GM12864 (cell line): ENCODE measurements around the gene TMEM88.

Experiments used
- DNase-seq: peaks from one replicate; pipeline ENCODE4 v3.0.0-alpha.2; 2011; ENCODE audit warnings: low read depth
- H3K4me3 ChIP-seq: 2 replicates; pipeline ENCODE4 v1.5.1; 2011; ENCODE audit warnings: mild to moderate bottlenecking, low read depth, low read length, control low read depth
- TF ChIP-seq, protein P1 (sequence below): IDR thresholded peaks from 2 replicates; pipeline ENCODE4 v1.5.1; 2011; ENCODE audit warnings: low read depth, mild to moderate bottlenecking, moderate library complexity, low read length, control low read depth, inconsistent platforms; ENCODE audit errors: missing control alignments

TMEM88 gene

GRCh38 chr17:7888184-7888920 lies 33.5 kb downstream of the TMEM88 start, which contains the start of gene CHD3:
TSS of gene CHD3 (plus strand) at chr17:7888789. CDS start at chr17:7889001, 212 bp downstream.
- DNase-seq, result no peak
- H3K4me3 ChIP-seq, result peak within 1 kb of the TSS; percentile 93
- TF ChIP-seq, protein P1, sequence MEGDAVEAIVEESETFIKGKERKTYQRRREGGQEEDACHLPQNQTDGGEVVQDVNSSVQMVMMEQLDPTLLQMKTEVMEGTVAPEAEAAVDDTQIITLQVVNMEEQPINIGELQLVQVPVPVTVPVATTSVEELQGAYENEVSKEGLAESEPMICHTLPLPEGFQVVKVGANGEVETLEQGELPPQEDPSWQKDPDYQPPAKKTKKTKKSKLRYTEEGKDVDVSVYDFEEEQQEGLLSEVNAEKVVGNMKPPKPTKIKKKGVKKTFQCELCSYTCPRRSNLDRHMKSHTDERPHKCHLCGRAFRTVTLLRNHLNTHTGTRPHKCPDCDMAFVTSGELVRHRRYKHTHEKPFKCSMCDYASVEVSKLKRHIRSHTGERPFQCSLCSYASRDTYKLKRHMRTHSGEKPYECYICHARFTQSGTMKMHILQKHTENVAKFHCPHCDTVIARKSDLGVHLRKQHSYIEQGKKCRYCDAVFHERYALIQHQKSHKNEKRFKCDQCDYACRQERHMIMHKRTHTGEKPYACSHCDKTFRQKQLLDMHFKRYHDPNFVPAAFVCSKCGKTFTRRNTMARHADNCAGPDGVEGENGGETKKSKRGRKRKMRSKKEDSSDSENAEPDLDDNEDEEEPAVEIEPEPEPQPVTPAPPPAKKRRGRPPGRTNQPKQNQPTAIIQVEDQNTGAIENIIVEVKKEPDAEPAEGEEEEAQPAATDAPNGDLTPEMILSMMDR, result no peak

DNA sequence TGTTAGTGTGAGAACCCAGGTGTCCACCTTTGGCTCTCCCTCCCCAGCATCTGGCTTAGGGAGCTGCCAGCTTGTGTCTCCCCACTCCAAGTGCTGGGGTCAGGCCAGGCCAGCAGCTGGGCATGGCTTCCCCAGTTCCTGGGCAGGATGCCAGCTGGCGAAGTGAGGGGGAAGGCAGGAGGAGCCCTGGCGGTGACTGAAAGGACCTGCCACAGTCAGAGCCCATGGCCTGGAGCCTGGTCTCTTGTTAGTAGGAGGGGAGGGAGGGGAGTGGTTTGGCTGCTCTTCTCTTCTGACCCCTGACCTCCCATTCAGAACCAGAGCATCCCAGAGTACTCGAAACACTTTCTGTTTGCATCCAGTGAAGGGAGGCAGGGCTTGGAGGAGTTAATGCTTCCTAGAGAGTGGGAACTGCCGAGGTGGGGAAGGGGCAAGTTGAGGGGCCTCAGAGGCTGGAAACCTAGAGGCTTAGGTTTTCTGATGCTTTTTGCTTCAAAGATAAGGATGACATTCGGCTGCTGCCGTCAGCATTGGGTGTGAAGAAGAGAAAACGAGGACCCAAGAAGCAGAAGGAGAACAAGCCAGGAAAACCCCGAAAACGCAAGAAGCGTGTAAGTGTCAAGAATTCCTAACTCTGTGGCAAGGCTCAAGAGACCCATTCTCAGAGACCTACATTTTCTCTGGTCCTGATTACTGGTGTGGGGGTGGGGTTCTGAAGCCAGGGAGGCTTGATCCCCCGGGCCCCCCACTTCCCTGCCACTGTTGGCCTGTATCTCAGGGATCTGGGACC lies 34.5 kb downstream of the TMEM88 start:
- no peak overlapping the region for H3K4me3 ChIP-seq
- DNase-seq, result no peak
- TF ChIP-seq, protein P1, result no peak

- DNase-seq, result no peak
- TF ChIP-seq, protein P1, result no peak
- no peak overlapping the region for H3K4me3 ChIP-seq
Observed at GRCh38 chr17:7893187-7893880, 38.5 kb downstream of the TMEM88 start.

GRCh38 chr17:7894226-7894625 lies 39.4 kb downstream of the TMEM88 start:
- TF ChIP-seq, protein P1, result no peak
- DNase-seq, result no peak
- H3K4me3 ChIP-seq, result no peak overlapping the region

GRCh38 chr17:7894866-7895265 lies 40.0 kb downstream of the TMEM88 start:
- no peak for DNase-seq
- no peak overlapping the region for H3K4me3 ChIP-seq
- TF ChIP-seq, protein P1, result no peak

DNA sequence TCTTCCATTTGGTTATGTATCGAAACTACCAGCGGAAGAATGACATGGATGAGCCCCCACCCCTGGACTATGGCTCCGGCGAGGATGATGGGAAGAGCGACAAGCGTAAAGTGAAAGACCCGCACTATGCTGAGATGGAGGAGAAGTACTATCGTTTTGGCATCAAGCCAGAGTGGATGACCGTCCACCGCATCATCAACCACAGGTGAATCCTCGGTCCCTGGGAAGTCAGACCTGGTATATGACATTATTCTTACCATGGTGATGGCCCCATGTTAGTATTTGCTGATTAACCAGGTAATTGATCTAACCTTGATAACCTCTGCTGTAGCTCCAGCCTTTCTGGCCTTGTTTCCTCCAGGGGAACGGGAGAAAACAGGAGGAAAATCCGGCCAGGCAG lies 42.2 kb downstream of the TMEM88 start:
- H3K4me3 ChIP-seq, result no peak overlapping the region
- DNase-seq, result no peak
- TF ChIP-seq, protein P1, result no peak
